ENCODE data around the gene AREG.

Gene AREG

GRCh38 chr4:74464291-74464690 lies 19.4 kb downstream of the AREG start:
- no peak for FAIRE-seq

GRCh38 chr4:74466242-74466641 lies 21.3 kb downstream of the AREG start:
- no peak for FAIRE-seq

GRCh38 chr4:74471264-74471663 lies 26.3 kb downstream of the AREG start:
- no peak for FAIRE-seq

- FAIRE-seq, result no peak
Observed at GRCh38 chr4:74473155-74473811, 28.3 kb downstream of the AREG start.

DNA sequence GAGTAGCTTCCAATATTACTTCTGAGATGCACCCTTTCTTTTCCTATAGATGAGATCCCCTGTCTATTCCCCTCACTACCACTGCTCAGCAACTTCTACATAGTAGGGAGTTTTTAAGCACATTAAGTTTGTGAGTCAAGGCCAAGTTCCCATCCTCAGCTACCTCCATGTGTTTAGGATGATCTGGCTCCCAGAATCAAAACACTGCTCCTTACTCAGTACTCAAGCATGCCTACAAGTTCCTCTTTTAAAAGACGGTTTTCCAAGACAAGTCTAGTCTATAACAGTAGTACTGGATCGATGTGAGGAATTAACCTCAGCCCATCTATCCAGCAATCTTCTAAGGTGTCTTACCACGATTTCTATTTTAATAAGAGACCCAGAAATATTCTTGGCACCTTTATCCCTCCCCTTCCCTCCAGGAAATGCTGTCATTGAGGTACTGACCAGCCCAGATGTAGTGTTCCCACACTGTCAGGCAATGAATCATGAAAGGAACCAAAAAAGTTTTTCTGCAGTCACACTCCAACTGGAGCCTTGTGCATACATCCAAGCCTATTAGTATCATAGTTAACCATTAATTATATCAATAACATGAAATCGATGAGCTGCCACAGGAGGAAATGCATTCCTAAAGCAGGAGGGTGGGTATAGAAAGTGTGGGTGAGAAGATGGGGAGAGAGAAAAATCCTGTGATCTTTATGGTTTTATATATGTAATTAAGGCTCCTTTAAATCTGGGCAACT lies 29.6 kb downstream of the AREG start:
- FAIRE-seq, result no peak

GRCh38 chr4:74475091-74475800 lies 30.3 kb downstream of the AREG start:
- peak; percentile 86 for FAIRE-seq

- no peak for FAIRE-seq
Observed at GRCh38 chr4:74475946-74476345, 31.0 kb downstream of the AREG start.

- no peak for FAIRE-seq
Observed at GRCh38 chr4:74479009-74479408, 34.1 kb downstream of the AREG start.

DNA sequence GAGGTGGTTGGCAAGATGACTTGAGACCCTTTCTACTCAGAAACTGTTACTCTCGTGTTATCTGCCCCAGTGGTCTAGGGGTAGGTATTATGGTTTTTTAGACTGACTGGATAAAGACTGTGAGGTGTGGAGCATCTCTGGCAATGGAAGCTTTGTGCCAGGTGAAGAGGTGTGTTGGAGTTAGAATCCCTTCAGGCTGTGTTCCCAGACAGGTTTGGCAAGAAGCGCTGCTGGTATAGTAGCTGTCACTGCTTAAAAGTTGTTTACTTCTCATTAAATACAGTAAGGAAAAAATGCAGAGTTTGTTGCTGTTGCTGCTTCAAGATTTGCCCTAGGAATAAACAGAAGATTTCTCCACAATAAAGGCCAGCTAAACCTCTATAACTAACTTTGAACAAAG lies 35.3 kb downstream of the AREG start:
- FAIRE-seq, result no peak

- no peak for FAIRE-seq
Observed at GRCh38 chr4:74481891-74482609, 37.1 kb downstream of the AREG start.

GRCh38 chr4:74483226-74483911 lies 38.4 kb downstream of the AREG start:
- no peak for FAIRE-seq

DNA sequence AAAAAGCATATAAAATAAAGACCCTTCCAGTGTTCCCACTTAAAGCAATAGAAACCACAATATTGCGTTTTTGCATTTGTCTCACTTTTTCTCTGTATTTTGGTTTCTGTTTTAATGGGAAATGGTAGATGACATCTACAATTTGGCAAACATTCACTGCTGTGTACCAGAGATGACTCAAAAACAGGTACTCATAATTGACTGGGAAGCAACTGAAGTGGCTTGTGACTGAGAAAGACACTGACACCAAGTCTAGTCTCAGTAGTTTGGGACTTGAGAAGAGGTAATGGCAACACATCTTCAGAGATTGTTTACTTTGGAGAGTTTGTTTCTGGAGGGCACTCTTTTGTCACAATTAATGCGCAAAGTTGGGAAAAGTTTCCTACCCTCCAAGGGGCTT lies 42.0 kb downstream of the AREG start:
- FAIRE-seq, result no peak

GRCh38 chr4:74487771-74488170 lies 42.8 kb downstream of the AREG start:
- FAIRE-seq, result no peak

DNA sequence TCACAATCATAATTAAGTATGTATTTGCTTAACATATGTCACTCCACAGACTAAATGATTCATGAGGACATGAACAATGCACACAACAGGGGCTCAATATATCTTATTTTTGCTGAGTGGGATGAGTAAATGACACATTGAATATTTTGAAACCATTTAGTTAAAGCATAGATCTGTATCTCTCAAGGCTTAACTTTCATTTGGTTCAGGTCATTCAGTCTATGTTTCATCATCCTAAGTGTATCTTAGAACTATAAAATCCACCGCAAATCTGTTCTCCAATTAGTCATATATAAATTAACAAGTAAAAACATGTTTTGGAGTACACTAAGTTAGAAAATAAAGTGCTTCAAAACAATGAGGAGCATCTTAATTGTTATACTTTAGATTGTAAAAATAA lies 45.8 kb downstream of the AREG start:
- FAIRE-seq, result no peak

- no peak for FAIRE-seq
Observed at GRCh38 chr4:74499986-74500781, 55.2 kb downstream of the AREG start.

GRCh38 chr4:74501579-74501978 lies 56.6 kb downstream of the AREG start:
- no peak for FAIRE-seq

DNA sequence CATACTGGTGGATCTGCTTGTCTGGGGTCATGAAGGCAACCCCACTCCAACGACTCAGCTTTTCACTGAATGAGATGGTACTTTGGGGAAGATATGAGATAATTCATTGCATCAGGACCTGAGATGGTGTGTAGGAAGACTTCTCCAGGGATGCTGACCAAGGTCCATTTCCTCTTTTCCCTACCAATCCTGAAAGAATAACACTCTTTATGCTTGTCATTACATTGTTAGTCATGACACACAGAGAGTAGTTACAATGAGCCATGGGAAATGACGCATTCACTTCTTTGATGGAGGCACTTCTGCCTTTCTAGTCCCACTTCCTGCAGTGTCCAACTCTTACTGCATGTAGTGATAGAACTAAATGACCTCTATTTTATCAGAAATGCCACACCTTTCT lies 58.6 kb downstream of the AREG start:
- FAIRE-seq, result no peak

GRCh38 chr4:74504212-74504611 lies 59.3 kb downstream of the AREG start:
- FAIRE-seq, result no peak

Measured in endometrium (tissue), 2 donors.